GM19099 (cell line): ENCODE data around the gene RBM28.

ENCODE experiments used
- POLR2A ChIP-seq: IDR thresholded peaks from 3 replicates; pipeline ENCODE4 v1.6.1; 2011; ENCODE audit warnings: low read depth; ENCODE audit not compliant: insufficient read length; ENCODE audit errors: extremely low read depth

Gene RBM28

GRCh38 chr7:128380483-128381106 is 36.9 kb upstream of the RBM28 start:
- TF ChIP-seq POLR2A: no peak

GRCh38 chr7:128379900-128380479 is 36.3 kb upstream of the RBM28 start:
- no peak for TF ChIP-seq POLR2A

- no peak for TF ChIP-seq POLR2A
Observed at GRCh38 chr7:128378637-128379036, 34.9 kb upstream of the RBM28 start.

- TF ChIP-seq POLR2A: no peak
Observed at GRCh38 chr7:128376077-128376476, 32.4 kb upstream of the RBM28 start.

- TF ChIP-seq POLR2A: no peak
Observed at GRCh38 chr7:128374041-128374440, 30.3 kb upstream of the RBM28 start.

- TF ChIP-seq POLR2A: no peak
Observed at GRCh38 chr7:128373606-128374005, 29.9 kb upstream of the RBM28 start.

GRCh38 chr7:128370491-128370890 is 26.8 kb upstream of the RBM28 start:
- no peak for TF ChIP-seq POLR2A

- no peak for TF ChIP-seq POLR2A
Observed at GRCh38 chr7:128366986-128367385, 23.3 kb upstream of the RBM28 start.

- no peak for TF ChIP-seq POLR2A
Observed at GRCh38 chr7:128366300-128366699, 22.6 kb upstream of the RBM28 start.

GRCh38 chr7:128365432-128365831 is 21.7 kb upstream of the RBM28 start:
- no peak for TF ChIP-seq POLR2A

- no peak for TF ChIP-seq POLR2A
Observed at GRCh38 chr7:128364166-128364870, 20.6 kb upstream of the RBM28 start.

GRCh38 chr7:128363261-128363721 is 19.6 kb upstream of the RBM28 start:
- TF ChIP-seq POLR2A: no peak

- TF ChIP-seq POLR2A: no peak
Observed at GRCh38 chr7:128362670-128363069, 19.0 kb upstream of the RBM28 start.

- TF ChIP-seq POLR2A: no peak
Observed at GRCh38 chr7:128361411-128362379, 18.0 kb upstream of the RBM28 start, which contains the start of gene PRRT4. TSS of gene PRRT4 (minus strand) at chr7:128361690.

- TF ChIP-seq POLR2A: no peak
Observed at GRCh38 chr7:128360359-128360678, 16.6 kb upstream of the RBM28 start.
